ENCODE measurements around the gene PLCB4. TPM values are rescaled to one million over a fixed set of nuclear protein-coding genes. Genes with fewer than 3 reads are reported as not detected.

Gene PLCB4
- total RNA-seq, 1 donor from 2014 or later: 10.5 TPM

- no peak for TF ChIP-seq CTCF (IDR thresholded peaks at IDR 0.05; ENCODE audit: unreplicated experiment)
- H3K9me3 Mint-ChIP-seq (ENCODE audit: unreplicated experiment): no peaks in the 10 kb centered on the region
- DNase-seq (ENCODE audit: low spot score): no peak
Observed at GRCh38 chr20:9417665-9418064, 348.8 kb downstream of the PLCB4 start.

GRCh38 chr20:9422321-9423057 is 353.6 kb downstream of the PLCB4 start:
- DNase-seq (ENCODE audit: low spot score): no peak
- no peak overlapping the region for H3K27ac Mint-ChIP-seq (ENCODE audit: unreplicated experiment)
- H3K36me3 Mint-ChIP-seq (ENCODE audit: low read depth, unreplicated experiment): no peaks in the 10 kb centered on the region
- H3K4me3 Mint-ChIP-seq (ENCODE audit: unreplicated experiment): no peak overlapping the region
- H3K27me3 Mint-ChIP-seq (ENCODE audit: unreplicated experiment): no peaks in the 10 kb centered on the region
- no peaks in the 10 kb centered on the region for H3K9me3 Mint-ChIP-seq (ENCODE audit: unreplicated experiment)
- no peaks in the 10 kb centered on the region for H3K4me1 Mint-ChIP-seq (ENCODE audit: unreplicated experiment)
- TF ChIP-seq CTCF (IDR thresholded peaks at IDR 0.05; ENCODE audit: unreplicated experiment): no peak

More at GRCh38 chr20:9417665-9418064, 348.8 kb downstream of the PLCB4 start:
- Mint-ChIP-seq H3K27me3 (ENCODE audit: unreplicated experiment) (no peaks in the 10 kb centered on the region), H3K36me3 (ENCODE audit: low read depth, unreplicated experiment) (peaks cover 2% of the 10 kb centered on the region), H3K27ac (ENCODE audit: unreplicated experiment) (no peak overlapping the region), H3K4me3 (ENCODE audit: unreplicated experiment) (no peak overlapping the region), H3K4me1 (ENCODE audit: unreplicated experiment) (no peaks in the 10 kb centered on the region)

GRCh38 chr20:9424551-9424950 is 355.7 kb downstream of the PLCB4 start:
- Mint-ChIP-seq H3K4me3 (ENCODE audit: unreplicated experiment) (no peak overlapping the region), H3K9me3 (ENCODE audit: unreplicated experiment) (no peaks in the 10 kb centered on the region), H3K27ac (ENCODE audit: unreplicated experiment) (no peak overlapping the region), H3K27me3 (ENCODE audit: unreplicated experiment) (no peaks in the 10 kb centered on the region), H3K4me1 (ENCODE audit: unreplicated experiment) (no peaks in the 10 kb centered on the region), H3K36me3 (ENCODE audit: low read depth, unreplicated experiment) (no peaks in the 10 kb centered on the region)
- no peak for DNase-seq (ENCODE audit: low spot score)
- TF ChIP-seq CTCF (IDR thresholded peaks at IDR 0.05; ENCODE audit: unreplicated experiment): no peak

GRCh38 chr20:9427430-9428291 is 358.8 kb downstream of the PLCB4 start:
- TF ChIP-seq CTCF (IDR thresholded peaks at IDR 0.05; ENCODE audit: unreplicated experiment): no peak
- Mint-ChIP-seq H3K4me3 (ENCODE audit: unreplicated experiment) (no peak overlapping the region), H3K27ac (ENCODE audit: unreplicated experiment) (no peak overlapping the region), H3K36me3 (ENCODE audit: low read depth, unreplicated experiment) (no peaks in the 10 kb centered on the region), H3K9me3 (ENCODE audit: unreplicated experiment) (no peaks in the 10 kb centered on the region), H3K4me1 (ENCODE audit: unreplicated experiment) (no peaks in the 10 kb centered on the region), H3K27me3 (ENCODE audit: unreplicated experiment) (no peaks in the 10 kb centered on the region)
- no peak for DNase-seq (ENCODE audit: low spot score)

- Mint-ChIP-seq H3K4me1 (ENCODE audit: unreplicated experiment) (no peaks in the 10 kb centered on the region), H3K36me3 (ENCODE audit: low read depth, unreplicated experiment) (no peaks in the 10 kb centered on the region), H3K27ac (ENCODE audit: unreplicated experiment) (no peak overlapping the region), H3K4me3 (ENCODE audit: unreplicated experiment) (no peak overlapping the region), H3K9me3 (ENCODE audit: unreplicated experiment) (no peaks in the 10 kb centered on the region), H3K27me3 (ENCODE audit: unreplicated experiment) (no peaks in the 10 kb centered on the region)
- no peak for TF ChIP-seq CTCF (IDR thresholded peaks at IDR 0.05; ENCODE audit: unreplicated experiment)
- no peak for DNase-seq (ENCODE audit: low spot score)
Observed at GRCh38 chr20:9428292-9428607, 359.4 kb downstream of the PLCB4 start.

Data from endothelial cell (in vitro differentiated cells).